Endothelial cell (in vitro differentiated cells): Measurements from ENCODE around the gene BSCL2. TPM values are rescaled to one million over a fixed set of nuclear protein-coding genes. Genes with fewer than 3 reads are reported as not detected.
A peak's percentile ranks its signal among the peaks of the same experiment; 100 is the strongest.

ENCODE experiments used
- DNase-seq: peaks from one replicate; pipeline ENCODE4 v3.0.0; 2021; ENCODE audit warnings: low spot score
- H3K27ac Mint-ChIP-seq: one replicate; pipeline ENCODE4 v1.8.0; 2021; ENCODE audit warnings: mixed read lengths, inconsistent platforms; ENCODE audit not compliant: unreplicated experiment
- H3K27me3 Mint-ChIP-seq: one replicate; pipeline ENCODE4 v1.8.0; 2021; ENCODE audit warnings: mild to moderate bottlenecking, moderate library complexity, mixed read lengths, inconsistent platforms; ENCODE audit not compliant: unreplicated experiment
- H3K36me3 Mint-ChIP-seq: one replicate; pipeline ENCODE4 v1.8.0; 2021; ENCODE audit warnings: mild to moderate bottlenecking, low read depth, mixed read lengths, inconsistent platforms; ENCODE audit not compliant: unreplicated experiment
- H3K4me1 Mint-ChIP-seq: one replicate; pipeline ENCODE4 v1.8.0; 2021; ENCODE audit warnings: mild to moderate bottlenecking, mixed read lengths, inconsistent platforms; ENCODE audit not compliant: unreplicated experiment
- H3K4me3 Mint-ChIP-seq: one replicate; pipeline ENCODE4 v1.8.0; 2021; ENCODE audit warnings: mild to moderate bottlenecking, mixed read lengths, inconsistent platforms; ENCODE audit not compliant: unreplicated experiment
- H3K9me3 Mint-ChIP-seq: one replicate; pipeline ENCODE4 v1.8.0; 2021; ENCODE audit warnings: mixed read lengths, inconsistent platforms; ENCODE audit not compliant: unreplicated experiment
- total RNA-seq: library from RNA; stranded (reverse); fragmentation: NEBNext Ultra II Directional; extraction: Animal tissue kit (Norgen Biotek cat#: 25700); gene quantifications from one replicate; pipeline ENCODE4 v1.2.1, GENCODE V29; 2021; ENCODE audit not compliant: unreplicated experiment
- TF ChIP-seq, protein P1 (sequence below): fragments of 200-600 bp; sonication (generic); IDR thresholded peaks from one replicate; pipeline ENCODE4 v1.5.0; 2021; ENCODE audit warnings: antibody characterized with exemption; ENCODE audit not compliant: unreplicated experiment

BSCL2 gene
- total RNA-seq, 1 donor from 2014 or later = 53.6 TPM

GRCh38 chr11:62648967-62649364, 58.3 kb downstream of the BSCL2 start:
- Mint-ChIP-seq H3K27me3 (peaks cover 14% of the 10 kb centered on the region), H3K36me3 (peaks cover 28% of the 10 kb centered on the region), H3K4me3 (no peak overlapping the region), H3K9me3 (no peaks in the 10 kb centered on the region), H3K27ac (no peak overlapping the region), H3K4me1 (peaks cover 22% of the 10 kb centered on the region)
- DNase-seq = no peak
- TF ChIP-seq, protein P1, sequence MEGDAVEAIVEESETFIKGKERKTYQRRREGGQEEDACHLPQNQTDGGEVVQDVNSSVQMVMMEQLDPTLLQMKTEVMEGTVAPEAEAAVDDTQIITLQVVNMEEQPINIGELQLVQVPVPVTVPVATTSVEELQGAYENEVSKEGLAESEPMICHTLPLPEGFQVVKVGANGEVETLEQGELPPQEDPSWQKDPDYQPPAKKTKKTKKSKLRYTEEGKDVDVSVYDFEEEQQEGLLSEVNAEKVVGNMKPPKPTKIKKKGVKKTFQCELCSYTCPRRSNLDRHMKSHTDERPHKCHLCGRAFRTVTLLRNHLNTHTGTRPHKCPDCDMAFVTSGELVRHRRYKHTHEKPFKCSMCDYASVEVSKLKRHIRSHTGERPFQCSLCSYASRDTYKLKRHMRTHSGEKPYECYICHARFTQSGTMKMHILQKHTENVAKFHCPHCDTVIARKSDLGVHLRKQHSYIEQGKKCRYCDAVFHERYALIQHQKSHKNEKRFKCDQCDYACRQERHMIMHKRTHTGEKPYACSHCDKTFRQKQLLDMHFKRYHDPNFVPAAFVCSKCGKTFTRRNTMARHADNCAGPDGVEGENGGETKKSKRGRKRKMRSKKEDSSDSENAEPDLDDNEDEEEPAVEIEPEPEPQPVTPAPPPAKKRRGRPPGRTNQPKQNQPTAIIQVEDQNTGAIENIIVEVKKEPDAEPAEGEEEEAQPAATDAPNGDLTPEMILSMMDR = no peak

GRCh38 chr11:62648185-62648966, 58.8 kb downstream of the BSCL2 start:
- Mint-ChIP-seq H3K4me1 (peaks cover 22% of the 10 kb centered on the region), H3K27ac (no peak overlapping the region), H3K4me3 (no peak overlapping the region), H3K27me3 (peaks cover 14% of the 10 kb centered on the region), H3K9me3 (no peaks in the 10 kb centered on the region), H3K36me3 (peaks cover 28% of the 10 kb centered on the region)
- TF ChIP-seq, protein P1 = no peak
- no peak for DNase-seq

DNA sequence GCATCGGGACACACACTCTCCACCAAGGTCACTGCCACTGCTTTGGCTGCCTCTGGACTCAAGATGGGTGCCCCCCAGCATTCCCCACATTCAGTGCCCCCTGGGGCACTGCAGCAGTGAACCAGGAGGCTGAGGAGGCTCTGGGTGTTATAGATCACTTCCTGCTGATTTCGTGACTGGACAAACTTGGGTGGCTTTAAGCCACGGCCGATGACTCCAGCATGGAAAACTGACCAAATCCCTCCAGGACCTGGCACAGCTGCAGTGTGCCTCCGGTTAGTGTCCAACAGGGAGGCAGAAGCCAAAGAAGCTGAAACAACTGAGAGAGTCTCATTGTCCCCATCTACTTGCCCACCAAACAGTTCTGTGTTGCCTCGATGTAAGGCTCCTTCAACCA, 59.6 kb downstream of the BSCL2 start:
- no peak overlapping the region for H3K27ac Mint-ChIP-seq
- peak overlapping the region; percentile 42 for H3K4me3 Mint-ChIP-seq
- peaks cover 19% of the 10 kb centered on the region for H3K4me1 Mint-ChIP-seq
- H3K27me3 Mint-ChIP-seq = peaks cover 14% of the 10 kb centered on the region
- no peak for DNase-seq
- H3K36me3 Mint-ChIP-seq = peaks cover 33% of the 10 kb centered on the region
- TF ChIP-seq, protein P1 = no peak
- H3K9me3 Mint-ChIP-seq = no peaks in the 10 kb centered on the region

DNA sequence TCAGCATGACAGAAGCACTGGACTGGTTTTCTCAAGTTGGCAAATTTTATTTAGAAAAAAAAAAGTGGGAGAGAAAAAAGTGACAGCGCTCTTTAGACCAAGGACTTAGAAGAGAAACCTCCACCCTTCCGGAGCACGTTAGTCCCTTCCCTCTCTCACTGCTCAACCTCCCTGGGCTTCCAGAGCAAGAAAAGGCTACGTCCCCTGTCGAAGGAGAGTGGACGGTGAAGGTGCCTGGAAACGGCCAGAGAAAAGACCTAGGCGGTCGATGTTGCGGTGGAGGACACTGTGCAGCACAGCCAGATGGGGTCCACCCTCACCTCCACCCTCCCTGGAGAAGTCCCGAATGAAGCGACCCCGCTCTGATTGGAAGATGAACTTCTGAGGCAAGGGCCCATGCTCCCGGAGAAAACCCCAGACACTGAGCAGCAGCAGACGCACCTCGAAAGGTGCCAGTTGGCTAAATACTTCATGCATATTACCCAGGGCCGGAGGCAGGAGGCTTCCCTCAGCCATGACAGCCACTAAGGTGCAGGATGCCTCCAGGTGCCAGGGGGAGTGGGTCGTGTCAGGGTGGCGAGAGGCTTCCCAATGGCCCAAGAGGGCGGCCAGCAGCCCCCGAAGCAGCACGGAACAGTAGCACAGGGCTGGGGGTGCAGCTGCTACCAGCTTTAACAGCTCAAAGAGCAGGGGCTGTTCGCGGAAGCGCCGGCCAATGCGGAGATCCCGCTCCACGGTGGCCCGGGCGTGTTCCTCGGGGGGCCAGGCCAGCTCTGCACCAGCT, 60.2 kb downstream of the BSCL2 start:
- Mint-ChIP-seq H3K4me3 (peak overlapping the region; percentile 99), H3K9me3 (no peaks in the 10 kb centered on the region), H3K27ac (peak overlapping the region; percentile 97), H3K27me3 (peaks cover 14% of the 10 kb centered on the region), H3K36me3 (peaks cover 34% of the 10 kb centered on the region), H3K4me1 (peaks cover 15% of the 10 kb centered on the region)
- TF ChIP-seq, protein P1 = no peak
- DNase-seq = no peak
